Activated effector memory CD4-positive, alpha-beta T cell treated with Interleukin-2 at 50 U/mL for 16 hours (primary cell): ENCODE results near the gene MRI1.

Source experiments
- DNase-seq: peaks from one replicate; pipeline ENCODE4 v3.0.0-alpha.2; 2020

MRI1 gene

DNA sequence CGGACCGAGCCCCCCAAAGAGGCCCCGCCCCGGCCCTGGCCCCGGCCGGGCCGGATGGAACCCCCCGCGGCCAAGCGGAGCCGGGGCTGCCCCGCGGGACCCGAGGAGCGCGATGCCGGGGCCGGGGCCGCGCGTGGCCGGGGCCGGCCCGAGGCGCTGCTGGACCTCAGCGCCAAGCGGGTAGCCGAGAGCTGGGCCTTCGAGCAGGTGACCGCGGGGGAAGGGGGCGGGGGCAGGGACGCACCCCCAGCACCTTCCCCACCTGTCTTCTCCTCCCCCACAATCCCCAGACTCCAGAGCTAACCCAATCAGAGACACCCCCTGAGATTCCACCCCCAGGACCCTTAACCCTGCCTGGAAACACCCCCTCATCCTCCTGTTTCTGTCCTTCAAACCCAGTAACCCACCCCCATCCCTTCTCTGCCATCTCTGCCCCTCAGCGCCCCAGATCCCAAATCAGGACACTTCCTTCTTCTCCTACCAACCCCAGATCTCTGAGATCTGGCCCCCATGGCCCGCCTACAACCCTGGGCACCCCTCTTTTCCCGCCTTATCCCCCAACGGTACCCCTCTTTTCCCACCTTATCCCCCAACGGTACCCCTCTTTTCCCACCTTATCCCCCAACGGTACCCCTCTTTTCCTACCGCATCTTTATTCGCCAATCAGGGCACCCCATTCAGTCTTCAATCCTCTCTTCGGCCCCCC is 31.4 kb downstream of the MRI1 start:
- no peak for DNase-seq

DNA sequence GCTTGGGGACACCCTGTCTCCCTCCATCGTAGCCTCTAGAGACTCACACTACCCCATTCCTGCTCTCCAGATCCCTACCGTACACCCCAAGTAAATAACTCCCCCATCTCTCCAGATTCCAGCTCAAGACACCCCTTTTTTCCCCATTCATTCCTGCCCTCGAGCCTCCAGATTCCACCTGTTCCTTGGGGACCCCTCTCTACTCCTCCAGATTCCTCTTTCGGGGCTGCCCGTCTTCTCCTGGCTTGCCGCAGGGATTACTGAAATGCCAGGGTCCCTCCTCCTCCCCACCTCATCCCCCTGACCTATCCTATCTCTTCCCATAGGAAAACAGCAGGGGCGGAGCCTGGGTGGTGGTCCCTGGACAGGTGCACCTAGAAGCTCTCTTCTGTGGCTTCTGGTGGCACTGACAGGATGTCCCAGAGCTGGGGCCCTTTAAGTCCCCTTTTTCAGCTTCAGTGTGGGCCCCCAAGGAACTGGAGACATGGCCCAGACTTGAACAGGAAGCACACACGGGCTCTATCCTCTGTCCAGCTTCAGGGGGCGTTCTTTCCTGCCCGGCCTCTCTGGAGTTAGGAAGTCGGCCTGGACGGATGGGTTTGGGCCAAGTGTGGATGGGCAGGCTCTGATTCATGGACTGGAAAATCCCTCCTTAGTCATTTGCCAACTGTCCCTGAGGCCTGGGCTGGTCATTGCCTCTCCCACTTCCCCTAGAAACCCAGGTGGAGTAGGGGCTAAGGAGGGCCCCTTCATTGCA is 32.2 kb downstream of the MRI1 start:
- DNase-seq, result no peak

DNA sequence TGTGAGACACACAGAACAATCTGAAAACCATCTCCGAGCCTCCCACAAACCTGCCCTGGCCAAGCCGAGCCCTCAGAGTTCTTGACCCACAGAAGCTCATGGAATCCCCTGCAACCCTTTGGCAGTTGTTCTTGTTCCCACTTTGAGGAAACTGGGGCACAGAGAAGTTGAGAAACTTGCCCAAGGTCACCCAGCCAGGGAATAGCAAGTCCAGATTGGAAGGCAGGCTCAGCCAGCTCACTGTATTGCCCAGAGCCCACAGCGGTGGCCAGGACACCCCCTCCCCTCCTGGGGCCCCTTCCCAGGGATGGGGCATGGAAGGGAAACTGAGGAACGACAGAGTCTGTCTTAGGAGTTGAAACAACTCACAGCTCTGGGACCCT is 32.7 kb downstream of the MRI1 start:
- DNase-seq, result no peak

DNA sequence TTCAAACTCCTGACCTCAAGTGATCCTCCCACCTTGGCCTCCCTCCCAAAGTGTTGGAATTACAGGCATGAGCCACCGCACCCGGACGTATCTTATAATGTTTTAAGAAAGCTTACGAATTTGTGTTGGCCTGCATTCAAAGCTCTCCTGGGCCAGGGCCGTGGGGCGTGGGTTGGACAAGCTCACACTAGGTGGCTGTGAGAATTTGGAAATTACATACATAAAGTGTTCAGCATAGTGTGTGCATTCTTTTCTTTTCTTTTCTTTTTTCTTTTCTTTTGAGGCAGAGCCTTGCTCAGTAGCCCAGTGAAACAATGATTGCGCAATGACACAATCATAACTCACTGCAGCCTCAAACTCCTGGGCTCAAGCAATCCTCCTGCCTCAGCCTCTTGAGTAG is 33.5 kb downstream of the MRI1 start:
- no peak for DNase-seq

- DNase-seq, result no peak
Measured at GRCh38 chr19:13799669-13800068, 35.3 kb downstream of the MRI1 start.

GRCh38 chr19:13803038-13803437 is 38.7 kb downstream of the MRI1 start:
- DNase-seq, result no peak

GRCh38 chr19:13804830-13805683 is 40.7 kb downstream of the MRI1 start:
- no peak for DNase-seq

DNA sequence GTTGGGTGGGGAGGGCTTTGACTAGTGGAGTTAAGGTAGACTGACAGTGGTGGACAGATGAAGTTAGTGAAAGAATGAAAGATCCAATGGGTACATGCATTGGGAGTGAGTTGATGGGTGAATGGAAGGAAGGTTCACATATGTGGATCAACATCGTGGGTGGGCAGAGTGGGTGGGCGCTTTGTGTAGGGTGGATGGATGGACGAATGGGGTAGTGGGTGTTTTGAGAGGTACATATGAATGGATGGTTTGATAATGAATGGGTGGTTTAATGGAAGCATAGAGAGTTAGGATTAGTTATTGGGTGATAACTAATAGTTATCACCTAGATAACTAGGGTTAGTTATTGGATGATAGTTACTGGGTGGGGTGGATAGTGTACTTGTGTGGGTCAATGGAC is 42.4 kb downstream of the MRI1 start:
- DNase-seq, result no peak

- DNase-seq, result no peak
Measured at GRCh38 chr19:13807421-13808021, 43.2 kb downstream of the MRI1 start.

- DNase-seq, result no peak
Measured at GRCh38 chr19:13808856-13809255, 44.5 kb downstream of the MRI1 start.

DNA sequence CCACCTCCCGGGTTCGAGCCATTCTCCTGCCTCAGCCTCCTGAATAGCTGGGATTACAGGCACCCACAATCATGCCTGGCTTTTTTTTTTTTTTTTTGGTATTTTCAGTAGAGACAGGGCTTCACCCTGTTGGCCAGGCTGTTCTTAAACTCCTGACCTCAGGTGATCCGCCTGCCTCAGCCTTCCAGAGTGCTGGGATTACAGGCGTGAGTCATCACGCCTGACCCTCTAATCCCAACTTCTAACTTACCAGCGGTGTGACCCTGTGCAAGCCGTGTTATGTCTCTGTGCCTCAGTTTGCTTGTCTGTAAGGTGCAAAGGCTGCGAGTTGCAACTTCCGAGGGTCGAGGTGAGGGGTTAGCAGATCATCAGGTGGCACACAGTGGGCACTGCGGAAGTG is 48.2 kb downstream of the MRI1 start:
- no peak for DNase-seq

DNA sequence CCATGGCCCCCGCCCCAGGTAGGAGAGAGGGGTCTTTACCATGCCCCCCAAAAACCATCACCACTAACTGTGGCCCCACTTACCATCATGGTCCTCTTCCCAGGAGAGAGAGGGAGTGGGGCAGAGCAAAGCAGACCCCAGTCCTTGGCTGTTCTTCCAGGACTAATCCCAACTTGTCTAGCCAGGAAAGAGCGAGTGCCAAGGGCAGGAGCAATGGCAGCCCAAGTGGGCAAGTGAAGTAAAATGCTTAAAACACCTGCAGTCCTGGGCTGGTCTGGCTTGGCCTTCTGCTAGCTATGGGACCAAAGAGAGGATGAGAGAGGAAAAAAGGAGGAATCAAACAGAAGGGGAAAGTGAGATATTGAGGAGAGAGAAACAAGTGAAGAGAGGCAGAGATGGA is 48.8 kb downstream of the MRI1 start:
- DNase-seq, result no peak

DNA sequence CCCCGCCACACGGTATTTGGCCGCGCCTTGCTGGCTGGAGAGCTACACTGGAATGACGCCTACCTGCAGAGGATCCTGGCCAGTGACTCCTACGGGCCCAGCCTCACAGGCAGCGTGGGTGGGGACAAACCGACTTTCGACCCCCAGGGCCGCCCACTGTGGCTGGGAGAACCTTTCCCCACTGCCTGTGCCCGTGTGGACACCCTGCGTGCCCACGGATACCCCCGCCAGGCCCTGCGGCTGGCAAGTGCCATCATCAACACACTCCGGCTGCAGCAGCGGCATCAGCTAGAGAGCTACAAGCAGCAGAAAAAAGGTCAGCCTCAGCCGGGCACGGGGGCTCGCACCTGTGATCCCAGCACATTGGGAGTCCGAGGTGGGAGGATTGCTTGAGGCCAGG is 50.2 kb downstream of the MRI1 start:
- DNase-seq, result no peak

GRCh38 chr19:13817018-13817614 is 52.8 kb downstream of the MRI1 start:
- no peak for DNase-seq

DNA sequence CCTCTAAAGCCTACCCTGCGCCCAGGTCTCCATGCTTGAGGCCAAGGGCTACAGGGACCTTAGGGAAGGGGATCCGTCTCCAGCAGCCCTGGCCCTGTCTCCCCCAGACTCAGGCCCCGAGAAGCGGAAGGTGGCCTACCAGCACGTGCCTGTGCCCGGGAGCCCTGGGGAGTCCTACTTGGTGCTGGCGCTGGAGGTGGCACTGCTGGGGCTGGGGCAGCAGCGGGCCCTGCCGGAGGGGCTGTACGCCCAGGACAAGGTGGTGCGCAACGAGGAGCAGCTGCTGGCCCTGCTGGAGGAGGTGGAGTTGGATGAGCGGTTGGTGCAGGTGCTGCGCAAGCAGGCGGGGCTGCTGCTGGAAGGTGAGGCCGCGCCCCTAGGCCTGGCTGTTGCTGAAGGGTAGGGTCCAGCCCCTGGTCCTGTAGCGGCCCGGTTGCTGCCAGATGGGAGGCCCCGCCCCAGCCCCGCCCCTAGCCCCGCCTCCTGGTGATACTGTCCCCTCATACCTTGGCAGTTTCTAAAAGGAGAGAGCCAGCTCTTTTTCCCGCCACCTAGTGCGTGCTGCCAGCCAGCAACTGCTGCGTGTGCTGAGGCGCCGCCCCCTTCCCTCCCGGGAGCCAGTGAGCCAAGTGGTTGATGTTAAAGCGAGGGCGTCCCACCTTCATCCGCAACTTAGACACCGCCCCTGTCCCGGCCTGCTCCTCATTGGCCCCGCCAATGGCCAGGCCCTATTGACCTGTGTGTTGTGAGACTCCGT is 53.5 kb downstream of the MRI1 start:
- no peak for DNase-seq

GRCh38 chr19:13819238-13819637 is 54.9 kb downstream of the MRI1 start:
- no peak for DNase-seq

DNA sequence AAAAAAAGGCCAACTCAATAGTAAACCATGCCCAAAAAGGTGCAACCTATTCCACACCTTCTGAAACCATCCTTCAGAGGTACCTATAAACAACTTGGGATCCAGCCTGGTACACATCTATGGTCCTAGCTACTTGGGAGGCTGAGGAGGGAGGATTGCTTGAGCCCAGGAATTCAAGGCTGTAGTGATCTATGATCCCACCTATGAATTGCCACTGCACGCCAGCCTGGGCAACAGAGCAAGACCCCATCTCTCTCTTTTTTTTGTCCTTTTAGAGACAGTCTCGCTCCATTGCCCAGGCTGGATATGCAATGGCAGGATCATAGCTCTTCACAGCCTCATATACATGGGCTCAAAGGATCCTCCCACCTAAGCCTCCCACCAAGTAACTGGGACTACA is 57.0 kb downstream of the MRI1 start:
- no peak for DNase-seq

DNA sequence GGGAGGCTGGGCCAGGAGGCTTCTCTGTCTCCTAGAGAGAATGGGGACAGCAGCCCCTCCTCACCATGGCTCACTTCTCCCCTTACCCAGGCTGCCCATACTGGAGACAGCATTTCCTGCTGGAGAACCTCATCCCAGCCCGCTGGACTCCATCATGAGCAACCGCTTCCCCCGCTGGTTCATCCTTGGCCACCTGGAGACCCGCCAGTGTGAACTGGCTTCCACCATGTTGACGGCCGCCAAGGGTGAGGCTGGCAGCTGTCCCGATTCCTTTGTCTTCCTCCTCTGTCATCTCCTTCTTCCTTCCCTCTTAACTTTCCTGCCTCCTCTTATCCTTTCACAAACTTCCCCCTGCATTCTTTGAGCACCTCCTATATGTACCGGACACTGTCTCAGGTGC is 58.9 kb downstream of the MRI1 start:
- DNase-seq, result no peak
